ENCODE measurements around the gene DHX40.
"Not testable (repeated sequence)": the region's sequence is repeated elsewhere in the genome, so short reads cannot be mapped to it uniquely, and the experiment has no call there.

Gene DHX40

GRCh38 chr17:59542960-59543635, 22.3 kb upstream of the DHX40 start:
- Mint-ChIP-seq H3K36me3 (no peaks in the 10 kb centered on the region), H3K27ac (no peak overlapping the region), H3K9me3 (no peaks in the 10 kb centered on the region), H3K4me3 (no peak overlapping the region), H3K4me1 (no peaks in the 10 kb centered on the region), H3K27me3 (peaks cover 24% of the 10 kb centered on the region)
- CTCF ChIA-PET = no interaction called here
- no peak for DNase-seq

GRCh38 chr17:59545942-59546341, 19.5 kb upstream of the DHX40 start:
- Mint-ChIP-seq H3K27ac (no peak overlapping the region), H3K4me3 (no peak overlapping the region), H3K4me1 (no peaks in the 10 kb centered on the region), H3K9me3 (no peaks in the 10 kb centered on the region), H3K36me3 (no peaks in the 10 kb centered on the region), H3K27me3 (peaks cover 17% of the 10 kb centered on the region)
- CTCF ChIA-PET = no interaction called here
- no peak for DNase-seq

- H3K36me3 Mint-ChIP-seq = no peaks in the 10 kb centered on the region
- CTCF ChIA-PET = no interaction called here
- peaks cover 17% of the 10 kb centered on the region for H3K27me3 Mint-ChIP-seq
- no peak for DNase-seq
- H3K9me3 Mint-ChIP-seq = no peaks in the 10 kb centered on the region
- H3K4me1 Mint-ChIP-seq = no peaks in the 10 kb centered on the region
- H3K27ac Mint-ChIP-seq = no peak overlapping the region
- no peak overlapping the region for H3K4me3 Mint-ChIP-seq
These were observed 18.1 kb upstream of the DHX40 start for GRCh38 chr17:59547131-59547915.

GRCh38 chr17:59548985-59549384, 16.4 kb upstream of the DHX40 start:
- DNase-seq, H3K36me3 Mint-ChIP-seq, H3K27ac Mint-ChIP-seq, H3K4me1 Mint-ChIP-seq, H3K9me3 Mint-ChIP-seq, H3K4me3 Mint-ChIP-seq: not testable (repeated sequence)
- peaks cover 13% of the 10 kb centered on the region for H3K27me3 Mint-ChIP-seq
- CTCF ChIA-PET = interaction anchor here (1.4 kb wide), 1 partner anchor 25 kb away, joined by 4 read pairs; no protein-coding TSS in a partner anchor

GRCh38 chr17:59550703-59551102, 14.7 kb upstream of the DHX40 start:
- H3K27ac Mint-ChIP-seq = no peak overlapping the region
- H3K36me3 Mint-ChIP-seq = no peaks in the 10 kb centered on the region
- CTCF ChIA-PET = no interaction called here

GRCh38 chr17:59558039-59558438, 7.4 kb upstream of the DHX40 start:
- no peaks in the 10 kb centered on the region for H3K4me1 Mint-ChIP-seq
- H3K27me3 Mint-ChIP-seq = peaks cover 14% of the 10 kb centered on the region
- CTCF ChIA-PET = interaction anchor here (0.6 to 1.2 kb wide), 3 partner anchors 36 to 247 kb away, joined by 3 to 4 read pairs (median 4); no protein-coding TSS in a partner anchor
- H3K4me3 Mint-ChIP-seq = no peak overlapping the region
- no peaks in the 10 kb centered on the region for H3K36me3 Mint-ChIP-seq
- no peaks in the 10 kb centered on the region for H3K9me3 Mint-ChIP-seq
- H3K27ac Mint-ChIP-seq = no peak overlapping the region
- DNase-seq = no peak

More at GRCh38 chr17:59550703-59551102, 14.7 kb upstream of the DHX40 start:
- Mint-ChIP-seq H3K4me3 (no peak overlapping the region), H3K4me1 (no peaks in the 10 kb centered on the region), H3K9me3 (no peaks in the 10 kb centered on the region), H3K27me3 (peaks cover 14% of the 10 kb centered on the region)
- DNase-seq = no peak

- CTCF ChIA-PET = interaction anchor here (1.0 to 1.2 kb wide), 3 partner anchors 37 to 248 kb away, joined by 3 to 4 read pairs (median 3); no protein-coding TSS in a partner anchor
- Mint-ChIP-seq H3K27ac (no peak overlapping the region), H3K27me3 (peaks cover 6% of the 10 kb centered on the region), H3K36me3 (no peaks in the 10 kb centered on the region), H3K4me1 (no peaks in the 10 kb centered on the region), H3K9me3 (no peaks in the 10 kb centered on the region), H3K4me3 (no peak overlapping the region)
- DNase-seq = no peak
These were observed 6.5 kb upstream of the DHX40 start for GRCh38 chr17:59558953-59559352.

GRCh38 chr17:59561042-59561441, 4.4 kb upstream of the DHX40 start:
- H3K27me3 Mint-ChIP-seq = peaks cover 8% of the 10 kb centered on the region
- H3K4me1 Mint-ChIP-seq = peaks cover 9% of the 10 kb centered on the region
- H3K36me3 Mint-ChIP-seq = peaks cover 8% of the 10 kb centered on the region
- no peak overlapping the region for H3K4me3 Mint-ChIP-seq
- CTCF ChIA-PET = interaction anchor here (1.1 to 1.4 kb wide), 2 partner anchors 56 to 120 kb away, joined by 4 to 6 read pairs; no protein-coding TSS in a partner anchor
- peaks cover 6% of the 10 kb centered on the region for H3K9me3 Mint-ChIP-seq
- no peak overlapping the region for H3K27ac Mint-ChIP-seq
- DNase-seq = no peak

GRCh38 chr17:59565959-59566324, 532 bp downstream of the DHX40 start:
- Mint-ChIP-seq H3K36me3 (peaks cover 13% of the 10 kb centered on the region), H3K9me3 (peaks cover 6% of the 10 kb centered on the region), H3K27ac (peak overlapping the region; percentile 98), H3K27me3 (peaks cover 4% of the 10 kb centered on the region), H3K4me1 (peaks cover 22% of the 10 kb centered on the region), H3K4me3 (peak overlapping the region; percentile 99)
- CTCF ChIA-PET = interaction anchor here (1.2 to 1.3 kb wide), 2 partner anchors 44 to 54 kb away, joined by 3 to 4 read pairs; partner anchors contain the start of gene CLTC
- DNase-seq = peak; percentile 77

GRCh38 chr17:59569151-59569550, 3.7 kb downstream of the DHX40 start:
- H3K27ac Mint-ChIP-seq, H3K4me3 Mint-ChIP-seq, H3K9me3 Mint-ChIP-seq, H3K27me3 Mint-ChIP-seq, DNase-seq, CTCF ChIA-PET: not testable (repeated sequence)
- peaks cover 23% of the 10 kb centered on the region for H3K36me3 Mint-ChIP-seq
- peaks cover 26% of the 10 kb centered on the region for H3K4me1 Mint-ChIP-seq

GRCh38 chr17:59572301-59572924, 7.0 kb downstream of the DHX40 start:
- H3K4me3 Mint-ChIP-seq = no peak overlapping the region
- no peaks in the 10 kb centered on the region for H3K27me3 Mint-ChIP-seq
- H3K27ac Mint-ChIP-seq = no peak overlapping the region
- CTCF ChIA-PET = interaction anchor here (0.6 kb wide), 1 partner anchor 88 kb away, joined by 3 read pairs; no protein-coding TSS in a partner anchor
- H3K36me3 Mint-ChIP-seq = peaks cover 14% of the 10 kb centered on the region
- peaks cover 4% of the 10 kb centered on the region for H3K4me1 Mint-ChIP-seq
- H3K9me3 Mint-ChIP-seq = no peaks in the 10 kb centered on the region
- no peak for DNase-seq

GRCh38 chr17:59584168-59584567, 18.8 kb downstream of the DHX40 start:
- H3K4me3 Mint-ChIP-seq, H3K4me1 Mint-ChIP-seq, H3K9me3 Mint-ChIP-seq, DNase-seq, H3K36me3 Mint-ChIP-seq, H3K27ac Mint-ChIP-seq, CTCF ChIA-PET, H3K27me3 Mint-ChIP-seq: not testable (repeated sequence)

- no peak overlapping the region for H3K27ac Mint-ChIP-seq
- peaks cover 32% of the 10 kb centered on the region for H3K36me3 Mint-ChIP-seq
- CTCF ChIA-PET = no interaction called here
These were observed 34.8 kb downstream of the DHX40 start for GRCh38 chr17:59600169-59600568.

GRCh38 chr17:59601130-59601529, 35.7 kb downstream of the DHX40 start:
- peaks cover 35% of the 10 kb centered on the region for H3K36me3 Mint-ChIP-seq
- H3K27me3 Mint-ChIP-seq = no peaks in the 10 kb centered on the region
- DNase-seq = no peak
- H3K9me3 Mint-ChIP-seq = no peaks in the 10 kb centered on the region
- H3K4me3 Mint-ChIP-seq = no peak overlapping the region
- H3K4me1 Mint-ChIP-seq = peaks cover 3% of the 10 kb centered on the region
- no peak overlapping the region for H3K27ac Mint-ChIP-seq
- CTCF ChIA-PET = no interaction called here

More at GRCh38 chr17:59600169-59600568, 34.8 kb downstream of the DHX40 start:
- DNase-seq = no peak
- H3K4me1 Mint-ChIP-seq = peaks cover 3% of the 10 kb centered on the region
- no peaks in the 10 kb centered on the region for H3K9me3 Mint-ChIP-seq
- H3K4me3 Mint-ChIP-seq = no peak overlapping the region
- H3K27me3 Mint-ChIP-seq = no peaks in the 10 kb centered on the region
